PC-9 (cell line): Measurements from ENCODE around the gene GSK3B. TPM values are rescaled to one million over a fixed set of nuclear protein-coding genes. Genes with fewer than 3 reads are reported as not detected.

ENCODE experiments used
- BruUV-seq: library from RNA; stranded (reverse); fragments of 400-500 nt; replicated peaks from 2 replicates; lab custom pipeline; 2021; lab: Mats Ljungman, UMichigan
- CTCF ChIA-PET: fragments of 300-600 bp; sonication (Branson Sonifier 250); formaldehyde crosslinking; loops from one replicate; lab custom pipeline; 2022; ENCODE audit warnings: antibody characterized with exemption; lab: Charles Lee
- POLR2A ChIA-PET: fragments of 300-600 bp; sonication (Branson Sonifier 250); formaldehyde crosslinking; loops from one replicate; lab custom pipeline; 2022; ENCODE audit warnings: antibody characterized with exemption; ENCODE audit not compliant: unreplicated experiment; lab: Charles Lee
- DNase-seq, 2 experiments: peaks; one replicate each; pipeline versions ENCODE4 v3.0.0 to v3.0.0-alpha.2; 2015 to 2022; ENCODE audit warnings: mixed read lengths in 1 of 2
- H2AFZ ChIP-seq: fragments of 200-600 bp; sonication (generic); 2 replicates; pipeline ENCODE4 v1.8.1; 2017; ENCODE audit warnings: antibody characterized with exemption
- H3F3A ChIP-seq: fragments of 200-600 bp; sonication (generic); 2 replicates; pipeline ENCODE4 v1.8.1; 2017; ENCODE audit warnings: antibody characterized with exemption, mild to moderate bottlenecking, low read depth; ENCODE audit not compliant: insufficient read depth
- H3K27ac ChIP-seq: fragments of 200-600 bp; sonication (generic); 2 replicates; pipeline ENCODE4 v1.6.1; 2016; ENCODE audit warnings: mixed run types
- H3K27me3 ChIP-seq: fragments of 200-600 bp; sonication (generic); 2 replicates; pipeline ENCODE4 v1.6.1; 2016; ENCODE audit warnings: low read depth, mixed run types; ENCODE audit not compliant: insufficient read depth
- H3K36me3 ChIP-seq: fragments of 200-600 bp; sonication (generic); 2 replicates; pipeline ENCODE4 v1.6.1; 2016; ENCODE audit warnings: low read depth, mixed run types
- H3K4me1 ChIP-seq: fragments of 200-600 bp; sonication (generic); replicated peaks from 2 replicates; pipeline ENCODE4 v1.6.1; 2016; ENCODE audit warnings: mixed run types; ENCODE audit not compliant: insufficient read depth
- H3K4me2 ChIP-seq: fragments of 200-600 bp; sonication (generic); 2 replicates; pipeline ENCODE4 v1.6.1; 2017; ENCODE audit warnings: mixed run types
- H3K4me3 ChIP-seq: fragments of 200-600 bp; sonication (generic); 2 replicates; pipeline ENCODE4 v1.6.1; 2016; ENCODE audit warnings: mixed run types
- H3K79me2 ChIP-seq: fragments of 200-600 bp; sonication (generic); 2 replicates; pipeline ENCODE4 v1.6.1; 2017; ENCODE audit warnings: low read depth, mixed run types
- H3K9me2 ChIP-seq: fragments of 200-600 bp; sonication (generic); 2 replicates; pipeline ENCODE4 v1.8.1; 2017; ENCODE audit warnings: mild to moderate bottlenecking; ENCODE audit not compliant: insufficient read depth
- H3K9me3 ChIP-seq: fragments of 200-600 bp; sonication (generic); 2 replicates; pipeline ENCODE4 v1.8.1; 2016; ENCODE audit warnings: low read depth; ENCODE audit not compliant: insufficient read depth
- H4K20me1 ChIP-seq: fragments of 200-600 bp; sonication (generic); 2 replicates; pipeline ENCODE4 v1.8.1; 2017; ENCODE audit not compliant: insufficient read depth
- EZH2 ChIP-seq: fragments of 200-600 bp; sonication (generic); IDR thresholded peaks from 2 replicates; pipeline ENCODE4 v1.8.0; 2017; ENCODE audit warnings: antibody characterized with exemption, low read depth
- intact Hi-C: fragments of 100-400 bp; cut with micrococcal nuclease; formaldehyde crosslinking; loops from one replicate; pipeline ENCODE4 v1.10.0; 2022; ENCODE audit not compliant: unreplicated experiment
- total RNA-seq: library from RNA; stranded (reverse); gene quantifications from 2 replicates; pipeline ENCODE4 v1.2.3, GENCODE V29; 2021
- TF ChIP-seq, protein P1 (sequence below): fragments of 200-600 bp; sonication (generic); conservative IDR thresholded peaks from 2 replicates; pipeline ENCODE4 v1.6.1; 2017; ENCODE audit warnings: mixed run types, antibody characterized with exemption, mild to moderate bottlenecking, moderate library complexity

The GSK3B gene
- total RNA-seq, 1 experiment from 2014 or later = 62.0 TPM

DNA sequence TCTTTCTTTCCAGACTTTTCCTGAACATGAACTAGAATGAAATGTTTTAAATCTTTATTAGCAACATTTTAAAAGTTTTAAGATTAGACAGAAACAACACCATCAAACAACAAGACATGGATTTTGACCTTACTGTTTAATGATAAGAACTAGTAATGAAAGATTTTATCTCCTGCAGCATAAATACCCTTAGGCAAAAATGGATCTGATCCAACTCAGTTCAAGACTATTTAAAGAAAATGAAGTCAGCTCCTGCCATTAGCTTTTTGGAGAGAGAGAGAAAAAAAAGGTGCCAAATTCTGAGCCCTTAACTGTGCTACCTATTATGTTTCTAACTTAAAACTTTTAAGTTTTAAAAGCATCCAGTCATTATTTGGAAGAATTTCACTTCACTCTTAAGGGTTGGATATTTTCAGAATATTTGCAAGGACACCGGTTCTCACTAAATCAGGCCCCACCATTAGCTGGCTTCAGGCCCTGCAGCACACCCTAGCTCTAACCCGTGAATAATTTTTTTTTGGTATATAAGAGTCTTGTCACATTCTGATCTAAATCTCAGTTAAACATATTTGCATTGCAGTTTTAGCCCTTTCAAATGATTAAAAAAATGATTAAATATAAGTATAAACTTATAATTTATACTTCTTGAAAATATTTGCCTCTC lies 252.3 kb downstream of the GSK3B start:
- no peaks in the 10 kb centered on the region for H3K9me3 ChIP-seq
- H3K9me2 ChIP-seq = no peaks in the 10 kb centered on the region
- intact Hi-C loops = no loop called here
- no peak for TF ChIP-seq EZH2
- TF ChIP-seq, protein P1, sequence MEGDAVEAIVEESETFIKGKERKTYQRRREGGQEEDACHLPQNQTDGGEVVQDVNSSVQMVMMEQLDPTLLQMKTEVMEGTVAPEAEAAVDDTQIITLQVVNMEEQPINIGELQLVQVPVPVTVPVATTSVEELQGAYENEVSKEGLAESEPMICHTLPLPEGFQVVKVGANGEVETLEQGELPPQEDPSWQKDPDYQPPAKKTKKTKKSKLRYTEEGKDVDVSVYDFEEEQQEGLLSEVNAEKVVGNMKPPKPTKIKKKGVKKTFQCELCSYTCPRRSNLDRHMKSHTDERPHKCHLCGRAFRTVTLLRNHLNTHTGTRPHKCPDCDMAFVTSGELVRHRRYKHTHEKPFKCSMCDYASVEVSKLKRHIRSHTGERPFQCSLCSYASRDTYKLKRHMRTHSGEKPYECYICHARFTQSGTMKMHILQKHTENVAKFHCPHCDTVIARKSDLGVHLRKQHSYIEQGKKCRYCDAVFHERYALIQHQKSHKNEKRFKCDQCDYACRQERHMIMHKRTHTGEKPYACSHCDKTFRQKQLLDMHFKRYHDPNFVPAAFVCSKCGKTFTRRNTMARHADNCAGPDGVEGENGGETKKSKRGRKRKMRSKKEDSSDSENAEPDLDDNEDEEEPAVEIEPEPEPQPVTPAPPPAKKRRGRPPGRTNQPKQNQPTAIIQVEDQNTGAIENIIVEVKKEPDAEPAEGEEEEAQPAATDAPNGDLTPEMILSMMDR = no peak
- 0 out of 2 replicates have a peak, but pooled peaks cover 6% of the 10 kb centered on the region for H3F3A ChIP-seq
- BruUV-seq = no TSS peak
- no peaks in the 10 kb centered on the region for H3K79me2 ChIP-seq
- H2AFZ ChIP-seq = no peak overlapping the region
- H3K36me3 ChIP-seq = peaks cover 3% of the 10 kb centered on the region; the same call in 1 of the 2 replicates
- H3K27ac ChIP-seq = no peak overlapping the region
- H3K4me2 ChIP-seq = no peak overlapping the region
- H3K4me3 ChIP-seq = no peak overlapping the region
- H4K20me1 ChIP-seq = no peaks in the 10 kb centered on the region; the same call in 1 of the 2 replicates
- ChIA-PET CTCF (no interaction called here), POLR2A (interaction anchor here (0.7 kb wide), 1 partner anchor 1222 kb away, joined by 4 read pairs; no protein-coding TSS in a partner anchor)
- peaks cover 7% of the 10 kb centered on the region; the same call in 1 of the 2 replicates for H3K4me1 ChIP-seq
- H3K27me3 ChIP-seq = no peaks in the 10 kb centered on the region
- peak in 1 of 2 experiments; percentile 51 for DNase-seq

DNA sequence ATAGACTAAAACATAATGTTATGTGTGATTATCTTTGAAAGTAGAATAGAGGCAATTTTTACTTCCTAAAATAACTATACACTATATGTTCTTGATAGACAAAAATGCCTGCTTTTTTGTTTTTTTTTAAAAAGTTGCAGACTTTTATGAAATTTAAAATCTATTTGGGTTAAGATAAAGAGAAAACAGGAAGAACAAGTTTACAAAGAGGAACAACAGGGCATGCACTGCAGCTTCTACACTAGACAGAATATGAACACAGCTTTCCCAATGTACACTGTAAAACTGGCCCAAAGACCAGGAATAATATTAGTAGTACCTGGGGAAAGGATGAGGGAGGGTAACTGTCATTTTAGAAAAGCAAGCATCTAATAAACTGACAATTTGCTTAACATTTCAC lies 258.7 kb downstream of the GSK3B start:
- no peak overlapping the region for H3K4me3 ChIP-seq
- BruUV-seq = no TSS peak
- no peak overlapping the region for H2AFZ ChIP-seq
- no peak for TF ChIP-seq EZH2
- TF ChIP-seq, protein P1 = no peak
- H4K20me1 ChIP-seq = no peaks in the 10 kb centered on the region; the same call in 1 of the 2 replicates
- DNase-seq = no peak
- no peaks in the 10 kb centered on the region for H3K9me3 ChIP-seq
- intact Hi-C loops = no loop called here
- no peaks in the 10 kb centered on the region for H3K4me1 ChIP-seq
- H3K79me2 ChIP-seq = no peaks in the 10 kb centered on the region
- no peaks in the 10 kb centered on the region; the same call in 1 of the 2 replicates for H3K36me3 ChIP-seq
- no peaks in the 10 kb centered on the region for H3K9me2 ChIP-seq
- no peaks in the 10 kb centered on the region; the same call in 1 of the 2 replicates for H3F3A ChIP-seq
- ChIA-PET POLR2A (no interaction called here), CTCF (no interaction called here)
- H3K4me2 ChIP-seq = no peak overlapping the region
- H3K27me3 ChIP-seq = no peaks in the 10 kb centered on the region
- H3K27ac ChIP-seq = no peak overlapping the region

DNA sequence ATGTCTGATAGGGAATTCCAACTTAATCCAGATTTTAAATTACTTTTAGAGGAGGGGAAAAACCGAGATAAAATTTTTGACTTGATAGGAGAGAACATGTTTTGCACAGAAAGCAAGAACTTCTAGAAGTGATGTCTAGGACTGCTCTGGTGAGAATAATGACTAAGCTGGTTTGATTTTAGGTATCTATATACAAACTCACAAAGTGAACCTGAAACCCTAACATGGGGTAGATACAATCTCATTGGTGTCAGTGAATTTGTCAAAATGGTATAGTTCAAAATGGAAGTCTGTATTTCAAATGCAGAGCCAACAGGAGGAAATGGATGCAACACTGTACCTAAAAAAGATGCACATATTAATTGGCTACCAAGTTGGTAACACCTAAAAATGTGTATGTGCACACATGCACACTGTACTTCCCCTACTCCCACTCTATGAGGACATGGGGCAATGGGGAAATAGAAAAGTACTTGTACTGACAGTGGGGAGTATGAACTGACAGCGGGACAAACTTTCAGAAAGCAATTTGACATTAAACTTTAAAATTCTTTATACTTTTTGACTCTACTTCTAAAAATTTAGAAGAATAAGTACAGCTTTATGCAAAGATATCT lies 259.4 kb downstream of the GSK3B start:
- no peaks in the 10 kb centered on the region; the same call in 1 of the 2 replicates for H3K36me3 ChIP-seq
- H3K4me3 ChIP-seq = no peak overlapping the region
- no peaks in the 10 kb centered on the region; the same call in 1 of the 2 replicates for H3F3A ChIP-seq
- TF ChIP-seq, protein P1 = no peak
- TF ChIP-seq EZH2 = no peak
- CTCF ChIA-PET = no interaction called here
- H3K4me2 ChIP-seq = no peak overlapping the region
- intact Hi-C loops = loop anchor here (5.0 kb wide), 1 partner anchor 347 kb away; no protein-coding TSS in a partner anchor
- no peak overlapping the region for H2AFZ ChIP-seq
- BruUV-seq = no TSS peak
- H4K20me1 ChIP-seq = no peaks in the 10 kb centered on the region
- no peaks in the 10 kb centered on the region for H3K9me3 ChIP-seq
- no peaks in the 10 kb centered on the region for H3K79me2 ChIP-seq
- POLR2A ChIA-PET = no interaction called here
- no peaks in the 10 kb centered on the region for H3K4me1 ChIP-seq
- H3K9me2 ChIP-seq = no peaks in the 10 kb centered on the region
- no peaks in the 10 kb centered on the region for H3K27me3 ChIP-seq
- H3K27ac ChIP-seq = no peak overlapping the region
- DNase-seq = no peak
